PFSK-1 (cell line): ENCODE results near the gene TAL1.

Experiments used
- FOXP2 ChIP-seq: optimal IDR thresholded peaks from 2 replicates; pipeline ENCODE3; 2011; ENCODE audit warnings: borderline replicate concordance, control low read depth, inconsistent platforms; ENCODE audit not compliant: insufficient read depth; ENCODE audit errors: extremely low read length, extremely low read depth
- POLR2AphosphoS5 ChIP-seq: IDR thresholded peaks from 2 replicates; pipeline ENCODE4 v1.6.1; 2012; ENCODE audit warnings: low read depth, mild to moderate bottlenecking, control low read depth, low read length, moderate library complexity
- SIN3A ChIP-seq: IDR thresholded peaks from 2 replicates; pipeline ENCODE4 v1.6.1; 2012; ENCODE audit warnings: mild to moderate bottlenecking, low read length, moderate library complexity, borderline replicate concordance; ENCODE audit not compliant: insufficient read depth
- TAF1 ChIP-seq: IDR thresholded peaks from 2 replicates; pipeline ENCODE4 v1.6.1; 2012; ENCODE audit warnings: low read length, control low read depth, borderline replicate concordance; ENCODE audit not compliant: insufficient read depth
- TF ChIP-seq, protein P1 (sequence below), 2 experiments: IDR thresholded peaks; 2 replicates each; pipeline versions ENCODE4 v1.6.1 to v1.8.0; 2011 to 2012; ENCODE audit warnings: low read depth in 2 of 2, low read length in 2 of 2, control low read depth in 1 of 2, inconsistent platforms in 1 of 2, mild to moderate bottlenecking in 1 of 2, moderate library complexity in 1 of 2; ENCODE audit not compliant: insufficient read depth in 1 of 2

DNA sequence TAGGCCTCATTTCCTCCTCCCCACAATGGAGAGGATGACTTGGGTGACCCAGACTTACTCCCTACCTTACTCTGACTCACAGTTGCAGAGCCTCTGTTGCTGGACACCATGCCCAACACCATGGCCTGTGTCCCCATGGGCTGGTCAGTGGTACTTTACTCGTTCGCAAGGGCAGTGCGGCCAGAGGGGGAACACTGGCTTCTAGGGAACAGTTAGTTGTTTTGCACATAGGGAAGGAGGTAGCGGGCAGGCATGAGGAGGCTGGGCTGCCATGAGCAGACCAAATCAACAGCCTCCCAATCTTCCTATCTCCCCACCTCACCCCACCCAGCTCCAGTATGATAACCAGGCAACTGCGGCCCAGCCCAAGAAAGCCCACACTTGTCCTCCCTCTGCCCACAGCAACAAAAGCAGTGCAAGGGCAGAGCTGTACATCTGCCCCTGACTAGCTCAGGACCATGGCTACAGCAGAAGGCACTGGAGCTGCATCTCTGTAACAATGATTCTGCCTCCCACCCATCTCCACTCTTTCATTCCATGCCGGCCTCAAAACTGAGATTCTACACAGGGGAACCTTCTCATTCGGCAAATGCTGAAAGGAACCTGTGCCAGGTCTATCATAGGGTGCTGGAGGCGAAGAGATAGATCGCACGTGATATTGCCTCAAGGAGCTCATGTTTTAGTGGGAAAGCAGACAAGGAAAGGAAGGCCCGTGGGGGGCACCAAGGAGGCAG is 18.6 kb downstream of the TAL1 start:
- no peak for TF ChIP-seq TAF1
- no peak for TF ChIP-seq POLR2AphosphoS5
- no peak for TF ChIP-seq SIN3A
- TF ChIP-seq, protein P1, sequence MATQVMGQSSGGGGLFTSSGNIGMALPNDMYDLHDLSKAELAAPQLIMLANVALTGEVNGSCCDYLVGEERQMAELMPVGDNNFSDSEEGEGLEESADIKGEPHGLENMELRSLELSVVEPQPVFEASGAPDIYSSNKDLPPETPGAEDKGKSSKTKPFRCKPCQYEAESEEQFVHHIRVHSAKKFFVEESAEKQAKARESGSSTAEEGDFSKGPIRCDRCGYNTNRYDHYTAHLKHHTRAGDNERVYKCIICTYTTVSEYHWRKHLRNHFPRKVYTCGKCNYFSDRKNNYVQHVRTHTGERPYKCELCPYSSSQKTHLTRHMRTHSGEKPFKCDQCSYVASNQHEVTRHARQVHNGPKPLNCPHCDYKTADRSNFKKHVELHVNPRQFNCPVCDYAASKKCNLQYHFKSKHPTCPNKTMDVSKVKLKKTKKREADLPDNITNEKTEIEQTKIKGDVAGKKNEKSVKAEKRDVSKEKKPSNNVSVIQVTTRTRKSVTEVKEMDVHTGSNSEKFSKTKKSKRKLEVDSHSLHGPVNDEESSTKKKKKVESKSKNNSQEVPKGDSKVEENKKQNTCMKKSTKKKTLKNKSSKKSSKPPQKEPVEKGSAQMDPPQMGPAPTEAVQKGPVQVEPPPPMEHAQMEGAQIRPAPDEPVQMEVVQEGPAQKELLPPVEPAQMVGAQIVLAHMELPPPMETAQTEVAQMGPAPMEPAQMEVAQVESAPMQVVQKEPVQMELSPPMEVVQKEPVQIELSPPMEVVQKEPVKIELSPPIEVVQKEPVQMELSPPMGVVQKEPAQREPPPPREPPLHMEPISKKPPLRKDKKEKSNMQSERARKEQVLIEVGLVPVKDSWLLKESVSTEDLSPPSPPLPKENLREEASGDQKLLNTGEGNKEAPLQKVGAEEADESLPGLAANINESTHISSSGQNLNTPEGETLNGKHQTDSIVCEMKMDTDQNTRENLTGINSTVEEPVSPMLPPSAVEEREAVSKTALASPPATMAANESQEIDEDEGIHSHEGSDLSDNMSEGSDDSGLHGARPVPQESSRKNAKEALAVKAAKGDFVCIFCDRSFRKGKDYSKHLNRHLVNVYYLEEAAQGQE (IDR thresholded peaks at IDR 0.05; ENCODE audit: insufficient read depth in 1 of 2, low read depth in 2 of 2, low read length in 2 of 2) = no peak
- no peak for TF ChIP-seq FOXP2
